ENCODE data around the gene CFB. TPM values are rescaled to one million over a fixed set of nuclear protein-coding genes. Genes with fewer than 3 reads are reported as not detected.
"Not testable (repeated sequence)": the region's sequence is repeated elsewhere in the genome, so short reads cannot be mapped to it uniquely, and the experiment has no call there.

The CFB gene
- total RNA-seq, 4 donors from 2014 or later = 23.1 to 183 (median 89.9) TPM

DNA sequence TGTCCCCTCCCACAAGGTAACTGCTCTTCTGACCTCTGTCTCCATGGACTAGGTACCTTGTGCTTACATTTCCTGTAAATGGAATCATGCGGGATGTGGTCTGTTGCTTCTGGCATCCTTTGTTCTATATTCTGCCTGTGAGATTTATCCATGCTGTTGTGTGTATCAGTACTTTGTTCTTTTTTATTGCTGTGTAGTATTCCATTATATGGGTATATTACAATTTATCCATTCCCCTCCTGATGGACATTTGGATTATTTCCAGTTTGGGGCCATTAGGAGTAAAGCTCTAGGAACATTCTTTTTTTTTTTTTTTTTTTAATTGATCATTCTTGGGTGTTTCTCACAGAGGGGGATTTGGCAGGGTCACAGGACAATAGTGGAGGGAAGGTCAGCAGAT, 14.9 kb upstream of the CFB start:
- Histone ChIP-seq H3K36me3 (no peaks in the 10 kb centered on the region), H3K27me3 (no peaks in the 10 kb centered on the region), H3K9me3 (no peaks in the 10 kb centered on the region), H3K27ac (no peak overlapping the region), H3K4me1 (no peaks in the 10 kb centered on the region), H3K4me3 (no peak overlapping the region)
- TF ChIP-seq CTCF (IDR thresholded peaks at IDR 0.05) (no peak), POLR2A (IDR thresholded peaks at IDR 0.05) (no peak)
- no peak for DNase-seq

DNA sequence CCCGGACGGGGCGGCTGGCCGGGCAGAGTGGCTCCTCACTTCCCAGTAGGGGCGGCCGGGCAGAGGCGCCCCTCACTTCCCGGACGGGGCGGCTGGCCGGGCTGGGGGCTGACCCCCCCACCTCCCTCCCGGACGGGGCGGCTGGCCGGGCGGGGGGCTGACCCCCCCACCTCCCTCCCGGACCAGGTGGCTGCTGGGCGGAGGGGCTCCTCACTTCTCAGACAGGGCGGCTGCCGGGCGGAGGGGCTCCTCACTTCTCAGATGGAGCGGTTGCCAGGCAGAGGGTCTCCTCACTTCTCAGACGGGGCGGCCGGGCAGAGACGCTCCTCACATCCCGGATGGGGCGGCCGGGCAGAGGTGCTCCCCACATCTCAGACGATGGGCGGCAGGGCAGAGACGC, 13.8 kb upstream of the CFB start:
- H3K36me3 ChIP-seq, H3K27me3 ChIP-seq, H3K4me1 ChIP-seq, H3K4me3 ChIP-seq, H3K9me3 ChIP-seq, H3K27ac ChIP-seq, DNase-seq: not testable (repeated sequence)

- no peak overlapping the region for H3K4me3 ChIP-seq
- no peaks in the 10 kb centered on the region for H3K27me3 ChIP-seq
- peak in 1 of 3 donors; percentile 43 for DNase-seq
- no peaks in the 10 kb centered on the region for H3K9me3 ChIP-seq
- no peak overlapping the region for H3K27ac ChIP-seq
- no peaks in the 10 kb centered on the region for H3K4me1 ChIP-seq
- no peak for TF ChIP-seq CTCF (IDR thresholded peaks at IDR 0.05)
- no peak for TF ChIP-seq POLR2A (IDR thresholded peaks at IDR 0.05)
- H3K36me3 ChIP-seq = no peaks in the 10 kb centered on the region
Observed at GRCh38 chr6:31933537-31933936, 12.4 kb upstream of the CFB start.

- no peaks in the 10 kb centered on the region for H3K27me3 ChIP-seq
- H3K9me3 ChIP-seq = no peaks in the 10 kb centered on the region
- H3K36me3 ChIP-seq = no peaks in the 10 kb centered on the region
- no peak overlapping the region for H3K4me3 ChIP-seq
- no peaks in the 10 kb centered on the region for H3K4me1 ChIP-seq
- no peak for TF ChIP-seq CTCF (IDR thresholded peaks at IDR 0.05)
- no peak for TF ChIP-seq POLR2A (IDR thresholded peaks at IDR 0.05)
- no peak overlapping the region for H3K27ac ChIP-seq
- no peak for DNase-seq
Observed at GRCh38 chr6:31935021-31935420, 10.9 kb upstream of the CFB start.

GRCh38 chr6:31935823-31936222, 10.1 kb upstream of the CFB start:
- Histone ChIP-seq H3K27ac (no peak overlapping the region), H3K27me3 (no peaks in the 10 kb centered on the region), H3K9me3 (no peaks in the 10 kb centered on the region), H3K4me3 (no peak overlapping the region), H3K4me1 (no peaks in the 10 kb centered on the region), H3K36me3 (no peaks in the 10 kb centered on the region)
- TF ChIP-seq POLR2A (IDR thresholded peaks at IDR 0.05) (no peak), CTCF (IDR thresholded peaks at IDR 0.05) (no peak)
- no peak for DNase-seq

GRCh38 chr6:31940256-31940664, 5.6 kb upstream of the CFB start:
- Histone ChIP-seq H3K9me3 (no peaks in the 10 kb centered on the region), H3K36me3 (no peaks in the 10 kb centered on the region), H3K27me3 (no peaks in the 10 kb centered on the region), H3K4me3 (no peak overlapping the region), H3K27ac (no peak overlapping the region), H3K4me1 (peaks cover 0 to 8% (median 1%) of the 10 kb centered on the region in 4 donors)
- TF ChIP-seq CTCF (IDR thresholded peaks at IDR 0.05) (no peak), POLR2A (IDR thresholded peaks at IDR 0.05) (no peak)
- DNase-seq = peak in 1 of 3 donors; percentile 9

Data from Peyer's patch (tissue), 4 donors.